Retina (tissue), 1 donor: ENCODE data around the gene ZFP36L2.
"Not testable (repeated sequence)": the region's sequence is repeated elsewhere in the genome, so short reads cannot be mapped to it uniquely, and the experiment has no call there.

ENCODE experiments used
- DNase-seq: peaks from one replicate; pipeline ENCODE4 v3.0.0-alpha.2; 2016

ZFP36L2 gene

DNA sequence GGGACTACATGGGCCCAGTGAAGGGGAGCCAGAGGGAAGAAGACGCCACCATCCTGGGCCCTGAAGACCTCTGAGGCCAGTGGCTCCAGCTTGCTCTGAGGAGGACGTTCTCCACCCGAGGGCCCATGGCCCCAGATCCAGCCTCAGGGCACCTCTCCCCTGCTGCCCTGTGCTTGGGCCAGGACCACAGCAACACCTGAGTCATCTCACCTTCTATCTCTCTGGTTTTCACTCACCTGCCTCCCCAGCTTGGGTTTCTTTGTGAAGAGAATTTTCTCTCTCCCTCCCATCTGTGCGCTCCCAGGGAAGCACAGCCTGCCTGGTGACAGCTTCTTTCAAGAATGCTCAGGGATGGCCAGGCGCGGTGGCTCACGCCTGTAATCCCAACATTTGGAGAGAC is 19.8 kb downstream of the ZFP36L2 start:
- DNase-seq = no peak

DNA sequence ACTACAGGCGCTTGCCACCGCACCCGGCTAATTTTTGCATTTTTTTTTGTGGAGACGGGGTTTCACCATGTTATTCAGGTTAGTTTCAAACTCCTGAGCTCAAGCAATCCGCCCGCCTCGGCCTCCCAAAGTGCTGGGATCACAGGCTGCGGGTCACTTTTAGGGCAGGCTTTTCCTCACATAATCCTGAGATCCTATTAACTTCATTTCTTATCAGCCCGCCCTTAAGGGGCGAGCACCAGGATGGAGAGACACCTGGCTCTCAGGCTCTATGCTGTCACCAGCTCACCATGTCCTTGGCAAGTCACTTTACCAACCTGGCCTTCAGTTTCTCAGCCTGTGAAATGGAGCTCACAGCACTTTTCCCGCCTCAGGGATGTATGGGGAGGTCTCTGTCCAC is 23.0 kb downstream of the ZFP36L2 start:
- no peak for DNase-seq

DNA sequence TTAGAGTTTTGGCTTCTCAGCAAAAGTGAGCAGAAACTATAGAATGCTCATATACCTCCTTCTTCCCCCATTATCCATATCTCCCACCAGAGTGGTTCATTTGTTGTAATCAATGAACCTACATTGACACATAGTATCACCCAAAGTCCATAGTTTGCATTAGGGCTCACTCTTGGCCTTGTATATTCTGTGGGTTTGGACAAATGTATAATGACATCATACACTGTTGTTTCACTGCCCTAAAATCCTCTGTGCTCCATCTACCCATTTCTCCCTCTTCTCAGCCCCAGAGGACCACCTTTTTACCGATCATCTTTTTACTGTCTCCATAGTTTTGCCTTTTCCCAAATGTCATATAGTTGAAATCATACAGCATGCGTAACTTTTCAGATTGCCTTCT is 24.1 kb downstream of the ZFP36L2 start:
- DNase-seq = no peak

DNA sequence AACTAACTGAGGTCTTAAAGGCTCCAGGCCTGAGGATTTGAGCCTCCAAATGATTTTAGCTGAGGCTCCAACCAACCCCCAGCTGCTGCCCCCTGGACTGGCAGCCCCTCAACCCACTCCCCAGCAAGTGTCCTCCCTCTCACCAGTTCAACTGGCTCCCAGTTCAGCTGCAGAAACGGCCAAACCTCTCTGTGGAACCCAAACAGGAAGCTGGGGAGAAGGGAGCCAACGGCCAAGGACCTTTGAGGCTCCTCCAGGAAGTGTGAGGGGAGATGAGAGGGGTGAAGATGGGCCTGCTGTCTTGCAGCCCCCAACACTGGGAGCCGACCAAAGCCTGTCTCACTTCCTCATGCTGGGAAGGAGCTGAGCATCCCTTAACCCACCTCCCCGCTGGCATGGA is 24.9 kb downstream of the ZFP36L2 start:
- no peak for DNase-seq

DNA sequence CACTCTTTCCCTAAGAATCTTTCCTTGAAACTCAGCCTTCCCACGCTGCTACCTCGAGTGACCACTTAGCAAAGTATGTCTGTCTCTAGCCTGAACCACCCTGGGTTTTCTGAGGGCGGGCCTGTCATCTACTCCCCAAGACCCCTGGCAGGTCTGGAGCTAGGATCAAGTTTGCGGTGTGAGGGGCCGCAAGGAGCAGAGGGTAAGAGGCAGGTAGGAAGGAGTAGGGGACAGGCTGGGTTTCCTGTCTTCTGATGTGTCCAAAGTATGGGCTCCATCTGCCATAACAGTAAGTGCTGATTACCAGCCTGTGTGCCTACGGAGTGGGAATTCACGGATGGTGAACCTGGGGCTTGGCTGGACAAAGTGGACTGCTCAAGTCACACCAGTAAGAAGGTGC is 25.4 kb downstream of the ZFP36L2 start:
- DNase-seq = no peak

DNA sequence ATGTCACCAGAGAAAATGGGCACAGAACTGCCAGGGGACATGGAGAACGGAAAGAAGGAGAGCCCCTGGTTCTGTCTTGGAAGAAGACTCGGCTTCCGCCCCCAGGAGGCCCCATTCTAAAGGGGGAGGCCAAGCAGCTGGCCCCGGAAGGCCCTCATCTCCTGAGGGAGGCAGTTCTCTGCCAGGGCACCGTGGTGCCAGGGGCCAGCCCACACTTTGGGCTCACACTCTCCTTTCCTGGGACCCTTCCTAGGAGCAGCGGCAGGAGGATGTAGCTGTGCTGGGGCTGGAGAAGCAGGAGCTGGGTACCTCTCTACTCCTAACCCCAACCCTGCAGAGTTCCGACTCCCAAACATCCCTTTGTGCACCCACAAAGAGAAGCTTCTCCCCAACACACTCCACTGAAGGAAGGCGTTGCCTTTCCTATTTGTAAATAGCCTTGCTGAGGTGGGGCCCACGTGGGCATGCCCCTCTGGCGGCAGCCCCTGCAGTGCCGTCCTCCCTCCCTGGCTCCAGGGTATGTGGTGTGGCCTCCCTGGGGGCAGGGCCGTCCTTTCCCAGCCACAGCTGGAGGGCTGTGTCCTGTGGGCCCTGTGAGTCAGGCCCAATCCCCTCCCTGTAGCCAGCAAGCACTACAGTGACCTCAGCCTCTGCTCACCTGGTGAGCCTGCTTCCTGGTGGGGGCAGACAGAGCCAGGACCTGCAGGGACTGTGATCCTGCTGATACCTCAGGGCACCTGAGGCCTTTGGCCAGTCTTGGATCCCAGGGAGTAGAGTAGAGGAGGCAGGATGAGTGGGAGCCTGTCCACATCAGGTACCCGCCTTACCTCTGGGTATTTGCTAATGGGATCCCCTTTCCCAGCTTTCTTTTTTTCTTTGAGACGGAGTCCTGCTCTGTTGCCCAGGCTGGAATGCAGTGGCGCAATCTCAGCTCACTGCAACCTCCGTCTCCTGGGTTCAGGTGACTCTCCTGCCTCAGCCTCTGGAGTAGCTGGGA is 26.6 kb downstream of the ZFP36L2 start:
- no peak for DNase-seq

DNA sequence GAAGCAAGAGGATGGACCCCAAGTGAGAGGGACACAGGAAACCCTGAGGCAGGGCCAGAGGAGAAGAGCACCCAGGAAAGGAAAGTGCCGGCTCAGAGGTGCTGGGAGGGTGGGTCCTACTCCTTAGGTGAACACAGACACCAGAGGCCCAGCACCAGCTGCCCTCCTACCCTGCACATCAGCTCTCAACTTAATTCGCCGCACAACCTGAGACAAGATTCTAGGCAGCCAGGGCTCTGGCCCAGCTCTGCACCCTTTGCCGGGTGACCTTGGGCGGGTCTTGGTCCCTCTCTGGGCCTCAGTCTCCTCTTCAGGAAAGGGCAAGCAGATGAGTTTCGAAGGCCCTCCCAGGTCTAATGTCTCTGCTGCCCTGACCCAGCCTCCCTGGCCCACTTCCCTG is 28.1 kb downstream of the ZFP36L2 start:
- DNase-seq = no peak

DNA sequence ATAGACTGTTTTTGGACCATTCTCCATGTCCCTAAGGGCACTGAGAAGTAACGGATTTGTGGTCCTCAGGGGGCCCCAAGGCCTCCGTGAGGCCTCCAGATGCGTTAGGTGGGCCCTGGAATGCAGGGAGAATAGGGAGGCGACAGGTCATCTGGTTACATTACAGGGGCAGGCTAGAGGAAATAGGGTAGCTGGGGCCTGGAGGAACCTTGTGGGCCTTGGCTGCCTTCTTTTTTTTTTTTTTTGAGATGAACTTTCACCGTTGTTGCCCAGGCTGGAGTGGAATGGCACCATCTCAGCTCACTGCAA is 28.9 kb downstream of the ZFP36L2 start:
- no peak for DNase-seq

DNA sequence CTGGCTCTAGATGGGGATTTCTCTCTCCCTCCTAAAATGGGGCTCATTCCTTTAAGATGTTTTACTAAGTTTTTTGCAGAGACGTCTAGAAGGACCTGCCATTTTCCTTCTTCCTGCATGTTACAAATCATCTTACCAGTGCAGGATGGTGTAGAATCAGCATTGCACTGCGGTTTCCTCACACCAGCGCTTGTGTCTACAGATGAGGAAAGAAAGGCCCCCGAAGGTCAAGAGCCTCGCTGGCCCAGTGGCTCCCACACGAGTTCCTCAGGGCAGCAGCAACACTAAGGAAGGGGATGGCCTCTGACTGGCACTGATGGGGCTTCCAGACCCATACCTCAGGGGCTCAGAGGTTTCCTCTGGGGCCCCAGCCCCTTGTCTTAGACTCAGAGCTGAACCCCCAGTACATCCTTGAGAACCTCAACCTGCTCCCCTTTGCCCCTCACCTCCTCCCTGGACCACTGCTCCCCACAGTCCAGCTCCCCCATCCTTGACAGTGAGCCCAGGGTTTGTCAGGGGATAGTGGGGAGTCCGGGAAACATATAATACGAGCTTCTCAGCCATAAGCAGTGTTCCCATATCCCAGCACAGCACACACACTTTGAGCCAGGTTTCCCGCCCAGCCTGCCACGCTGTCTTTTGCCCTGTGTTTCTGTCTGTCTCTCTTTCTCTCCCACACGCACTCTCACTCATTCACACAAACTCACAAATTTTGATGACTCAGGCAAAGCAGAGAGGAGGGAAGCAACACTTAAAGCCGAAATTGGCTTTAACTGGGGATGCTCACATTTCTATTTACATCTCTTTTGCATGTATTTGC is 29.4 kb downstream of the ZFP36L2 start:
- DNase-seq = no peak

DNA sequence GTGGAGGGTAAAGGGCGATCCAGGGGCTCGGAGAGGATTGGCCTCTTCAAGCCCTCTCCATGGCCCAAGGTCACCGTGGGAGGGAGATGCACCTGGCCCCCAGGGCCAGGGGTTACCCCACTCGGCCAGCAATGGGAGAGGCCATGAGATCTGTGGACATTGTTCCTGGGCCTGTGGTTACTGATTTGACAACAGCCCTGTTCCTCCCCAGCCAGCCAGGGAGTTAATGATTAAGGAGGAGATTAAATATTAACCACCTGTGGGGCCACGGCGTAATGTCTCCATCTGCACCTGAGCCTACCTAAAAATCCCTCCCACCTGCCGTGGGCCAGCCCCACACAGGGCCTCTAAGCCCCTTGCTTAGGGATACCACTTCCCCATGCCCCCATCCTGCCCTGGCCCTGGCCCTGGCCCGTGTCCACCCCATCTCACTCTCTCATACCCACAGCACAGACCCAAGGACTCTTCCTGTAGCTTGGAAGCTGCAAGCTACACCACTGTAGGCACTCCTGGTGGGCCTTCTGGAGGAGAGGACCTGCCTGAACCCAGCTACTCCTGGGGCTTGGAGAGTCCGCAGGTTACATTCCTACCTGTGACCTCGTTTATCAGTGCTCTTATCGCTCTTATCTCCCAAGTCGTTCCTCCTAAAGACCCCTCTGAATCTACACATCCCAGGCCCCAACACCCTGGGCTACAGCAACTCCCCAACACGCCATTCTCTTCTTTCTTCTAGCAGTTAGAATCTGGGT is 32.1 kb downstream of the ZFP36L2 start:
- DNase-seq = no peak

DNA sequence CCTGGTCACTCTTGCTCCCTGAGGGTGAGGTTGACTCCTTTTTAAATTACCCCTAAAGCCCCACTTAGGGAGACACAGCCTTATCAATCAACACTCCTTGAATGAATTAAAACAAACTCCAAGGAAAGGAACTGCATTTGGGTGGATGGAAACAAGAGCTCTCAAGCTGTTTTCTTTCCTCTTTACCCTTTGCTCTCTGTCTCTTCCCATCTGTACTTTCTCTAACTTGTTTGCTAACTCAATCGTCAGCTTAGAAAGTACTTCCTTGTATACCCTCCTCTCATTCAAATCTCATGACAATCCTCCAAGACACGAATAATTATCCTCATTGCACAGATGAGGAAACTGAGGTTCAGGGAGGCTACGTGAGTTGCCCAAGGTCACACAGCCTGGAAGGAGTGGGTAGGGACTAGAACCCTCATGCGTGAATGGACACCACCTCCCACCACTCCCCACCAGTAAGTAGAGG is 32.7 kb downstream of the ZFP36L2 start:
- no peak for DNase-seq

DNA sequence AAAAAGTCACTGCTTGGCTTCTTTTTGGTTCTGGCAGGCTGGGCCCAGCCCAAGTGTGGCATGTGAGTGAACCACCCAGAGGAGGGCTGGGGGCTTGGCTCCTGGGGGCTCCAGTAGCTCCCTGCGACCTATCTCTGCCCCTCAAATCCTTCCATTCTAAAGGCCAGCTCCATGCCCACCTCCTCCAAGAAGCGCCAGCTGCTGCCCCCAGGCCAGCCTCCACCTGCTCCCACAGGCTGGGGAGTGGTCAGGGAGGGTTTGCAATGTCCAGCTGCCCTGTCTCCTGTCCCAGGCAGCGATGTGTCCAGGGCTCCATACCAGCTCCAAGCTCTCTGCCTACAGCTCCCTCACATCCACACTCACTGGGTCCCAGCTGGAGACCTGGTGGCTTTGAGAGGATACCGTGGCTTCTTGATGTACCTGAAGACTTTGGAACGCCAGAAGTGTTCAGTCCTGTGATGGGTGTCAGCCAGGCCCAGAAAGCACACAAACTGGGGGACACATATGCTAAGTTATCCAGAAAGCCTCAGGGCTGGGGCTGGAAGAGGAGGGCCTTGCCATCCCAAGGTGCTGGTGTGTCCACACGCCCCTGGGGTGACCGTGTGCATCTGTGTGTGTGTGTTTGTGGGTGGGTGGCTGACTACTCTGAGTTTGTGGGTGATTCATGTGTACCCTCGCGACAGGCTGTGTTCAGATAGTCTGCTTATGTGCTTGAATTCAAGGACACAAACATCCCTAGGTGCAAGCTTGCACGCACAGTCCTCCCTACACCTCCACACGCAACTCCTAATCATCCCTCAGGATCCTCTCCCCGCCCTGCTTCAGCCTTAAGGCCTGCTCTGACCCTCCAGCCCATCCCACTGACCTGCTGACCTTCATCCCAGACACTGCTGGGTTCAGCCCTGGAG is 33.4 kb downstream of the ZFP36L2 start:
- DNase-seq = no peak

DNA sequence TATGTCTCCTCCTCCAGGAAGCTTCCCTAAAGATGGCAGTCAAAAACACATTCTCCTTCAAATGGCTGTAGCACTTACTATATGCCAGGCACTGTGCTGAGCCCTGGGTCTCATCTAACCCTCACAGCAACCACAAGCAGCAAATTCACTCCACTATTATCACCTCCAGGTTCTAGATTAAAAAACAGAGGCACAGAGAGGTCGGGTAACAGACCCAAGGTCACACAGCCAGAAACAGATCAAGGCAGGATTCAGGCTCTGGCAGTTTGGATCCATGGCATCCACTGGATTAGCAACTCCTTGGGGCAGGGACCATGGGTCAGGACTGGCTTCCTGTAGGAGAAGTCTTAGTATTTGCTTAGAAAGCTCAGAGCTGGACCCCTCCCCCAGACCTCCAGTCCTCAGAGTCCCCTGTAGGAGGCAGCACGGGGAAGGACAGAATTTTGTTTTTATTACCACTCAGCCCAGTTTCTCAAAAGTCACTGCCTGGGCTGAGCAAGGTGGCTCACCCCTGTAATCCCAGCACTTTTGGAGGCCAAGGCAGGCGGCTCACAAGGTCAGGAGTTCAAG is 34.4 kb downstream of the ZFP36L2 start:
- DNase-seq = no peak

DNA sequence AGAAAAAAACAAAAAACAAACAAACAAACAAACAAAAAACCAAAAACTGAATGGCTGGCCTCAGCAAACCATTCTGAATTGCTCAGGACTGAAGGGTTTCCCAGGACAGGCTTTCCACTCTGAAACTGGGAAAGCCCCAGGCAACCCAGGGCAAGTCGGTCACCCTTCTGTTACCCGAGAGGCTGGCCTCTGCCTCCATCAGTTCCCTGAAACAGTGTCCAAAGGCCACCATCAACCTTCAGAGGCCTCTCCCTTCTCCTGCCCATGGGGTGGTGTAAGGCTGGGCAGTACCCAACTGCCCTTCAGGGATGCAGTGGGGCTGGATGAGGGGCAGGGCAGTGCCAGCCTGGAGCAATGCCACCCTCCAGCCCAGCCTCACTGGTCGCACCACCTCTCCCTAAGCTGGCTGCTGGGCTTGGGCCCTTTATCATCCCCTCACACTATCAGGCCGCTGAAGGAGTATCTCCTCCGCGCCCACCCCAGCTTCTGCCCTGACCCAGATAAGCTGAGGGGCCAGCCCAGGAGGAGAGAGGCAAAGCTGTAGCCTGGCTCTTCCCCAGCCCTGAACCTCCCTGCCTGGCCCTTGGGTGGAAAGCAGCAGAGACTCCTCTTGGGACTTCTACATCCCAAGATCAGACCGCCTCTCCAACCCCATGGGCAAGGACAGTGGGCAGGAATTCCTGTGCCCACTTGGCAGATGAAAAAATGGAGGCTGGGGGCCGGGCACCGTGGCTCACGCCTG is 35.9 kb downstream of the ZFP36L2 start:
- no peak for DNase-seq

DNA sequence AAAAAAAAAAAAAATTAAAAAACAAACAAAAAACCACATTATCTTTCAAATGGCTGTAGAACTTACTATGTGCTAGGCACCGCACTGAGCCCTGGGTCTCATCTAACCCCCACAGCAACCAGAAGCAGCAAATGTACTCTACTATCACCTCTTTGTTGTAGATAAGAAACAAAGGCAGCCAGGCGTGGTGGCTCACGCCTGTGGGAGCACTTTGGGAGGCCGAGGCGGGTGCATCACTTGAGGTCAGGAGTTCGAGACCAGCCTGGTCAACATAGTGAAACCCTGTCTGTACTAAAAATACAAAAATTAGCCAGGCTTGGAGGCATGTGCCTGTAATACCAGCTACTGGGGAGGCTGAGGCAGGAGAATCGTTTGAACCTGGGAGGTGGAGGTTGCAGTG is 36.5 kb downstream of the ZFP36L2 start:
- DNase-seq = not testable (repeated sequence)

DNA sequence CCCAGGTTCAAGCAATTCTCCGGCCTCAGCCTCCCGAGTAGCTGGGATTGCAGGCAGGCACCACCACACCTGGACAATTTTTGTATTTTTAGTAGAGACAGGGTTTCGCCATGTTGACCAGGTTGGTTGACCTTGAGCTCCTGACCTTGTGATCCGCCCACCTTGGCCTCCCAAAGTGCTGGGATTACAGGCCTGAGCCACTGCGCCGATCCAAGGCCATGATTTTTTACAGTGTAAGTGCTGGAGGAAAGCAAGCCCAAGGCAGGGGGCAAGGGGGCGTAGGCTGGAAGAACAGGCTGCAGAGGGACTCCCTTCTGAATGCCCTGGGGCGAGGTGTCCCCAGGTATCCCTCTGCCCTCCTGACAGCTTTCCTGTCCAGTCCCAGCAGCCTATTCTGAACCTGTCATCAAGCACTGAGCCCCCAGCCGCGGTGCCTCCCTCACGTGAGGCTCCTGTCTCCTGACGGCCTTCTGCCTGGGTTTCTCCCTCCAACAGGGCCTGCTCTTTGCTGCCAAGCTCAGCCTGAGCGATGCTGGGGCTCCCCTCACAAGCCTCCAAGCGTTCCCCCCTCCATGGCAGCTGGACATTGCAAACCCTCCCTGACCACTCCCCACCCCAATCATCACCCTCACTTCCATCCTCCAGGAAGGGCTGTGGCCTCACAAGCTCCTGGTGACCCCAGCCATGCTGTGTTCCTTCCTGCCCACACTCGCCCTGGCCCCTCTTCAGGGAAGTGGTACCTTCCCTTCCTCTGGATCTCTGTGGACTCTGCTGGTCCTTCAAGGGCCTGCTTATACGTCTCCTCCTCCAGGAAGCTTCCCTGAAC is 37.6 kb downstream of the ZFP36L2 start:
- no peak for DNase-seq

DNA sequence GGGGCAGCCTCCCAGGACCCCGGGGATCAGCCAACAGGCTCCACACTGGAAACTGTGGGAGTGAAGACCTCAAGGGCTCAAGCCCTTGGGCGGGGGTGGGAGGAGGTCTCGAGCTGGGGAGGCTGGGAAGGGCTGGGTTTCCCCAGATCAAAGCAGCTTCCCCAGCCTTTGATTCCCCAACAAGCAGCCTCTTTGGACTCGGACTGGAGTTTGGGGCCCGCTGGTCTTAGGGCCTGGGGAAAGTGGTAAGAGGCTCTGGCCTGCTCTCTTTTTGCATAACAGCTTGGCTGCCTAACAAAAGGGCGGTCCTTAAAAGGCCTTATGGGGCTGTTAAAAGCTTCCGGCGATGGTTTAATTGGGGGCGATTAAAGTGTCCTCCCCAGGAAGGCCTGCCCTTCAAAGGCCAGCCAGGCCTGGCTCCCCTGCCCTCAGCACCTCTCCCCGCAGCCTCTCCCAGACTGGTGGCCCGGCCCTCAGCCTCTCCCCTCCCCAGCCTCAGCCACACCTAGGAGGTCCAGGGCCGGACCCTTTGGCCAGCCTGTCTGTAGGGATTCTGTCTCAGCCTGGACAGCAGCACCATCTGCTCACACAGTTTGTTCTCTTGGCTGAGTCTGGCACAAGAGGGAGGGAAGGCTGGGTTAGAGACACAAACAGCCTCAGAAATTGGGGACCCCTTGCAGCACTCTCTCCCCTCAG is 39.6 kb downstream of the ZFP36L2 start:
- no peak for DNase-seq

DNA sequence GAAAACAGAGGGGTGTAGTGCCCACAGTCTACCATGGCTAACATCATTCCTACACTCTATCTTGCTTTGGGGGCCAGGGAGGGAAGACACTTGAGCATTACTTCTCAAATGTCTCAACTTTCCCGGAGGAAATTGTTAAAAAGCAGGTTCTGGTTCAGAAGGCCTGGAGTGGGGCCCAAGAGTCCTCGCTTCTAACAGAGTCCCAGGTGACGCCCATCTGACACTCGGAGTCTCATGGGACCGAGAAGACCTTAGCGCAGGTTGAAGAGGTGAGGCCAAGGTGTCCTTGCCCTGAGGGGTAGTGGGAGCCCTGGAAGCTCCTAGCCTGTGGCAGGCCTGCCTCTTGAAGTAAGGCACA is 40.1 kb downstream of the ZFP36L2 start:
- DNase-seq = no peak

DNA sequence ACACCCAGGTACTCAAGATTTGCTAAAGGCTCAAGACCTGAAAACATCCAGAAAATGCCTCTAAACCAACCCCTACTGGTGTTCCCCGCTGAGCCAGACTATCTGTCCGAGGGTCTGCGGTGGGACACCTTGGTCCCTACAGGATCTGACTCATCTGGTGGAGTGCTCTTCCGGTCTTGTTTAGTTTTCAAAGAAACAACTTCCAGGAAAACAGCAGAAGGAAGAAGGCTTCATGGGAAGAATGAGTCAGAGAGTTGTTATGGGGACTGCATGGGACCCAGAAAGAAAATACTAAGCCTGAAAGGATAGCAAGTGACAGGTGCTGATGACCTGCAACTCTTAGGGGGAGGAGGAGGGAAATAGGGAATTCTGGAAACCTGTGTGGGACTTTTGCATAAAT is 41.3 kb downstream of the ZFP36L2 start:
- DNase-seq = no peak
